Measurements from ENCODE around the gene PSMD11. TPM values are rescaled to one million over a fixed set of nuclear protein-coding genes. Genes with fewer than 3 reads are reported as not detected.

PSMD11 gene
- total RNA-seq, 1 donor from 2014 or later, result 117 TPM

- Mint-ChIP-seq H3K4me1 (peaks cover 54% of the 10 kb centered on the region), H3K27ac (peak within 1 kb of the TSS; percentile 59), H3K27me3 (no peaks in the 10 kb centered on the region), H3K36me3 (ENCODE audit: low read depth) (peaks cover 38% of the 10 kb centered on the region), H3K9me3 (no peaks in the 10 kb centered on the region), H3K4me3 (peak within 1 kb of the TSS; percentile 84)
- ChIA-PET CTCF (interaction anchor here (1.1 to 10.2 kb wide), 8 partner anchors 8 to 121 kb away, joined by 3 to 53 read pairs (median 5); no protein-coding TSS in a partner anchor), POLR2A (interaction anchor here (0.6 to 6.3 kb wide), 15 partner anchors 9 to 390 kb away, joined by 3 to 90 read pairs (median 6); partner anchors contain the start of genes MYO1D and PSMD11)
- intact Hi-C loops (cut with micrococcal nuclease), result loop anchor here (1.0 to 2.0 kb wide), 3 partner anchors 16 to 72 kb away; no protein-coding TSS in a partner anchor
- DNase-seq, result peak; percentile 76
- no peak for TF ChIP-seq CTCF (IDR thresholded peaks at IDR 0.05)
- ATAC-seq (ENCODE audit: low read depth), result peak; percentile 66
Measured at GRCh38 chr17:32486701-32487472, 42.6 kb downstream of the PSMD11 start, which contains the start of gene CDK5R1. Gene CDK5R1 (plus strand): TSS chr17:32486993. CDS start chr17:32487621, 628 bp downstream.

DNA sequence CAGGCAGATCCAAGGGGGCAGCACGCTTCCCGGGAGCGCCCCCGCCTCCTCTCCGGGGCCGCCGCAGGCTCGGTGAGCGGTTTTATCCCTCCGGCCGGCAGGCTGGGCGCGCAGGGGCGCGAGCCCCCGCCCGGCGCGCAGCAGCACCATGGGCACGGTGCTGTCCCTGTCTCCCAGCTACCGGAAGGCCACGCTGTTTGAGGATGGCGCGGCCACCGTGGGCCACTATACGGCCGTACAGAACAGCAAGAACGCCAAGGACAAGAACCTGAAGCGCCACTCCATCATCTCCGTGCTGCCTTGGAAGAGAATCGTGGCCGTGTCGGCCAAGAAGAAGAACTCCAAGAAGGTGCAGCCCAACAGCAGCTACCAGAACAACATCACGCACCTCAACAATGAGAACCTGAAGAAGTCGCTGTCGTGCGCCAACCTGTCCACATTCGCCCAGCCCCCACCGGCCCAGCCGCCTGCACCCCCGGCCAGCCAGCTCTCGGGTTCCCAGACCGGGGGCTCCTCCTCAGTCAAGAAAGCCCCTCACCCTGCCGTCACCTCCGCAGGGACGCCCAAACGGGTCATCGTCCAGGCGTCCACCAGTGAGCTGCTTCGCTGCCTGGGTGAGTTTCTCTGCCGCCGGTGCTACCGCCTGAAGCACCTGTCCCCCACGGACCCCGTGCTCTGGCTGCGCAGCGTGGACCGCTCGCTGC, 43.3 kb downstream of the PSMD11 start:
- peak overlapping the region; percentile 84 for H3K4me3 Mint-ChIP-seq
- H3K36me3 Mint-ChIP-seq (ENCODE audit: low read depth), result peaks cover 32% of the 10 kb centered on the region
- ATAC-seq (ENCODE audit: low read depth) (no peak), DNase-seq (peak; percentile 41)
- TF ChIP-seq CTCF (IDR thresholded peaks at IDR 0.05), result no peak
- H3K27me3 Mint-ChIP-seq, result no peaks in the 10 kb centered on the region
- ChIA-PET CTCF (interaction anchor here (0.8 to 10.2 kb wide), 6 partner anchors 16 to 121 kb away, joined by 3 to 53 read pairs (median 5); no protein-coding TSS in a partner anchor), POLR2A (interaction anchor here (0.6 to 6.3 kb wide), 14 partner anchors 8 to 1525 kb away, joined by 3 to 90 read pairs (median 6); partner anchors contain the start of gene MYO1D)
- intact Hi-C loops (cut with micrococcal nuclease), result loop anchor here (2.0 kb wide), 1 partner anchor 71 kb away; no protein-coding TSS in a partner anchor
- no peaks in the 10 kb centered on the region for H3K9me3 Mint-ChIP-seq
- H3K27ac Mint-ChIP-seq, result peak overlapping the region; percentile 71
- H3K4me1 Mint-ChIP-seq, result peaks cover 62% of the 10 kb centered on the region

GRCh38 chr17:32488177-32488542, 43.9 kb downstream of the PSMD11 start:
- ATAC-seq (ENCODE audit: low read depth) (no peak), DNase-seq (no peak)
- ChIA-PET CTCF (interaction anchor here (0.8 to 10.2 kb wide), 6 partner anchors 15 to 171 kb away, joined by 3 to 53 read pairs (median 5); no protein-coding TSS in a partner anchor), POLR2A (interaction anchor here (0.6 to 6.3 kb wide), 8 partner anchors 7 to 1525 kb away, joined by 3 to 90 read pairs (median 8); partner anchors contain the start of gene MYO1D)
- Mint-ChIP-seq H3K27me3 (no peaks in the 10 kb centered on the region), H3K4me3 (peak overlapping the region; percentile 84), H3K4me1 (peaks cover 67% of the 10 kb centered on the region), H3K36me3 (ENCODE audit: low read depth) (peaks cover 31% of the 10 kb centered on the region), H3K9me3 (no peaks in the 10 kb centered on the region), H3K27ac (peak overlapping the region; percentile 71)
- TF ChIP-seq CTCF (IDR thresholded peaks at IDR 0.05), result no peak
- intact Hi-C loops (cut with micrococcal nuclease), result no loop called here

- H3K4me3 Mint-ChIP-seq, result peak overlapping the region; percentile 84
- H3K9me3 Mint-ChIP-seq, result no peaks in the 10 kb centered on the region
- peaks cover 31% of the 10 kb centered on the region for H3K36me3 Mint-ChIP-seq (ENCODE audit: low read depth)
- ATAC-seq (ENCODE audit: low read depth), result no peak
- peak overlapping the region; percentile 41 for H3K27ac Mint-ChIP-seq
- CTCF ChIA-PET, result interaction anchor here (0.6 to 10.2 kb wide), 5 partner anchors 26 to 170 kb away, joined by 3 to 53 read pairs (median 6); no protein-coding TSS in a partner anchor
- POLR2A ChIA-PET, result interaction anchor here (0.6 to 6.3 kb wide), 11 partner anchors 7 to 1526 kb away, joined by 3 to 90 read pairs (median 5); no protein-coding TSS in a partner anchor
- intact Hi-C loops (cut with micrococcal nuclease), result no loop called here
- no peak for TF ChIP-seq CTCF (IDR thresholded peaks at IDR 0.05)
- no peak for DNase-seq
- H3K4me1 Mint-ChIP-seq, result peaks cover 68% of the 10 kb centered on the region
- no peaks in the 10 kb centered on the region for H3K27me3 Mint-ChIP-seq
Measured at GRCh38 chr17:32488604-32489180, 44.4 kb downstream of the PSMD11 start.

All from activated B cell treated with CpG ODN at 0.5 μM for 24 hours (primary cell).